RWPE1 (cell line): ENCODE measurements around the gene SEC14L1.

Source experiments
- CTCF ChIA-PET: fragments of 350-600 bp; sonication (Branson Sonifier 250); formaldehyde crosslinking; extraction: SDS; loops from one replicate; lab custom pipeline; 2021; lab: Yijun Ruan, JAX
- POLR2A ChIA-PET: fragments of 400-600 bp; formaldehyde crosslinking; extraction: SDS; loops from one replicate; lab custom pipeline; 2020; ENCODE audit warnings: antibody characterized with exemption; ENCODE audit not compliant: low non-redundant PET; lab: Yijun Ruan, JAX
- DNase-seq: peaks from one replicate; pipeline ENCODE4 v3.0.0; 2012; ENCODE audit warnings: low spot score
- H3K27ac ChIP-seq: fragments of 450-650 bp; 2 replicates; pipeline ENCODE4 v1.5.1; 2017
- TF ChIP-seq, protein P1 (sequence below): fragments of 450-650 bp; conservative IDR thresholded peaks from 2 replicates; pipeline ENCODE4 v1.5.1; 2017; ENCODE audit warnings: low read depth, mild to moderate bottlenecking

The SEC14L1 gene

DNA sequence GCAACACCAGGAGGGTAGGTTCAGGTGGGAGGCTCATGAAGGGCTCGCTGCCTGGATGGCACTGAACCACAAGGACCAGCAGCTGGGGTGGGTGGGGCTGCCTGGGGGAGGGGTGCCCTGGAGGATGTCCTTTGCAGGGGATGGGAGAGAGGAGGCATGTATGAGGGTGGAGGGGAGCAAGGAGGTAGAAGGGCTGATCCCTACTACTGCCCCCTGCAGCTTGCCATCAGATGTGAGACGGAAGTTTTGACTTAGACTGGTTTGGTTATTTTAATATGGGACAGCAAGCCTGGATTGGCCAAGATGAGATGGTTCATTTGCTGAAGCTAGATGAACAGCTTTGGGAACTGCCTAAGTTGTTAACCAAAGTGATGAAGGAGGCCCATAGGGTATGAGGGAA lies 115.9 kb downstream of the SEC14L1 start:
- CTCF ChIA-PET: interaction anchor here (0.6 to 1.2 kb wide), 2 partner anchors 9 to 134 kb away, joined by 4 to 7 read pairs; no protein-coding TSS in a partner anchor
- DNase-seq: no peak
- POLR2A ChIA-PET: no interaction called here
- peak overlapping the region; percentile 99 for H3K27ac ChIP-seq
- TF ChIP-seq, protein P1, sequence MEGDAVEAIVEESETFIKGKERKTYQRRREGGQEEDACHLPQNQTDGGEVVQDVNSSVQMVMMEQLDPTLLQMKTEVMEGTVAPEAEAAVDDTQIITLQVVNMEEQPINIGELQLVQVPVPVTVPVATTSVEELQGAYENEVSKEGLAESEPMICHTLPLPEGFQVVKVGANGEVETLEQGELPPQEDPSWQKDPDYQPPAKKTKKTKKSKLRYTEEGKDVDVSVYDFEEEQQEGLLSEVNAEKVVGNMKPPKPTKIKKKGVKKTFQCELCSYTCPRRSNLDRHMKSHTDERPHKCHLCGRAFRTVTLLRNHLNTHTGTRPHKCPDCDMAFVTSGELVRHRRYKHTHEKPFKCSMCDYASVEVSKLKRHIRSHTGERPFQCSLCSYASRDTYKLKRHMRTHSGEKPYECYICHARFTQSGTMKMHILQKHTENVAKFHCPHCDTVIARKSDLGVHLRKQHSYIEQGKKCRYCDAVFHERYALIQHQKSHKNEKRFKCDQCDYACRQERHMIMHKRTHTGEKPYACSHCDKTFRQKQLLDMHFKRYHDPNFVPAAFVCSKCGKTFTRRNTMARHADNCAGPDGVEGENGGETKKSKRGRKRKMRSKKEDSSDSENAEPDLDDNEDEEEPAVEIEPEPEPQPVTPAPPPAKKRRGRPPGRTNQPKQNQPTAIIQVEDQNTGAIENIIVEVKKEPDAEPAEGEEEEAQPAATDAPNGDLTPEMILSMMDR: no peak

GRCh38 chr17:77257169-77257568 lies 116.4 kb downstream of the SEC14L1 start:
- TF ChIP-seq, protein P1: no peak
- ChIA-PET POLR2A (no interaction called here), CTCF (interaction anchor here (0.6 to 1.2 kb wide), 3 partner anchors 8 to 134 kb away, joined by 3 to 7 read pairs (median 4); no protein-coding TSS in a partner anchor)
- no peak for DNase-seq
- no peak overlapping the region for H3K27ac ChIP-seq

- no peak for DNase-seq
- ChIA-PET POLR2A (no interaction called here), CTCF (interaction anchor here (0.6 to 1.2 kb wide), 2 partner anchors 8 to 10 kb away, joined by 3 to 4 read pairs; no protein-coding TSS in a partner anchor)
- no peak overlapping the region for H3K27ac ChIP-seq
- TF ChIP-seq, protein P1: no peak
These were observed 117.1 kb downstream of the SEC14L1 start for GRCh38 chr17:77257596-77258458.

DNA sequence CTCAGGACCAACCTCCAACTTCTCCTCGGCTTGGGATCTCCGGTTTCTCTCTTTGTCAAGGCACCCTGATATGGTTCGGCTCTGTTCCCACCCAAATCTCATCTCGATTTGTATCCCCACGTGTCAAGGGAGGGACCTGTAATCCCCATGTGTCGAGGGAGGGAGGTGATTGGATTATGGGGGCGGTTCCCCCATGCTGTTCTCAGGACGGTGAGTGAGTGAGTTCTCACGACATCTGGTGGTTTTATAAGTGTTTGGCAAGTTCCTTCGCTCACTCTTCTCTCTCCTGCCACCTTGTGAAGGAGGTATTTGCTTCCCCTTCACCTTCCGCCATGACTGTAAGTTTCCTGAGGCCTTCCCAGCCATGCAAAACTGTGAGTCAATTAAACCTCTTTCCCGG lies 117.9 kb downstream of the SEC14L1 start:
- no peak for DNase-seq
- no peak overlapping the region for H3K27ac ChIP-seq
- TF ChIP-seq, protein P1: no peak
- POLR2A ChIA-PET: no interaction called here
- CTCF ChIA-PET: no interaction called here

GRCh38 chr17:77264617-77265230 lies 124.0 kb downstream of the SEC14L1 start:
- TF ChIP-seq, protein P1: no peak
- CTCF ChIA-PET: interaction anchor here (0.6 kb wide), 1 partner anchor 282 kb away, joined by 3 read pairs; no protein-coding TSS in a partner anchor
- DNase-seq: no peak
- POLR2A ChIA-PET: no interaction called here
- peak overlapping the region; percentile 18; the same call in 1 of the 2 replicates for H3K27ac ChIP-seq

DNA sequence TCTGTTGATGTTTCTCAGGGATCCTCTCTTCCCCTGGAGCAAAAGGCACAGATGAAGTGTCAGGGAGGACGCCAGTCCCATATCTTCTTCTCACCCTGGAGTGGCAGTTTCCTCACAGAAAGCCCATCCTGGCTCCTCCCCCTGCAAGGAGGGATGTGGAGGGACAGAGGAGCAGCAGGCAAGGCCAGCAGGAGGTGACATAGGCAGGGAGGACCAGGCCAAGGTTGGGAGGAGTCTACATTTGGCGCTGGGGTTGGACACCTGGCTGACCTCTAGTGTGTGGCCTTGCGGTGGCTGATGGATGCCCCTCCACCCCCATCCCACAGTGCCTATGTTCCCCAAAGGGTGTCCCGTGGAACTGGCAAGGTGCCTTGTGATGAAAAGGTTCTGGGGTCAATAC lies 125.4 kb downstream of the SEC14L1 start:
- ChIA-PET CTCF (interaction anchor here (0.8 kb wide), 1 partner anchor 10 kb away, joined by 3 read pairs; no protein-coding TSS in a partner anchor), POLR2A (no interaction called here)
- no peak for DNase-seq
- TF ChIP-seq, protein P1: no peak
- peak overlapping the region; percentile 18; the same call in 1 of the 2 replicates for H3K27ac ChIP-seq
